Measurements from ENCODE around the gene NSUN5.

Gene NSUN5

GRCh38 chr7:73351447-73352167 is 43.0 kb upstream of the NSUN5 start:
- no peak for TF ChIP-seq CTCF (IDR thresholded peaks at IDR 0.05; ENCODE audit: control insufficient read depth, insufficient read depth, low read depth, low read length, missing control alignments)
- DNase-seq (ENCODE audit: low read depth) = no peak
- no peak overlapping the region for H3K4me3 ChIP-seq (ENCODE audit: control insufficient read depth, low read depth, low read length)

GRCh38 chr7:73350306-73351068 is 41.9 kb upstream of the NSUN5 start:
- no peak overlapping the region for H3K4me3 ChIP-seq (ENCODE audit: control insufficient read depth, low read depth, low read length)
- no peak for DNase-seq (ENCODE audit: low read depth)
- TF ChIP-seq CTCF (IDR thresholded peaks at IDR 0.05; ENCODE audit: control insufficient read depth, insufficient read depth, low read depth, low read length, missing control alignments) = no peak

- DNase-seq (ENCODE audit: low read depth) = no peak
- no peak for TF ChIP-seq CTCF (IDR thresholded peaks at IDR 0.05; ENCODE audit: control insufficient read depth, insufficient read depth, low read depth, low read length, missing control alignments)
- no peak overlapping the region for H3K4me3 ChIP-seq (ENCODE audit: control insufficient read depth, low read depth, low read length)
Measured at GRCh38 chr7:73349763-73350162, 41.1 kb upstream of the NSUN5 start.

GRCh38 chr7:73345951-73346350 is 37.3 kb upstream of the NSUN5 start:
- no peak overlapping the region for H3K4me3 ChIP-seq (ENCODE audit: control insufficient read depth, low read depth, low read length)
- DNase-seq (ENCODE audit: low read depth) = no peak
- no peak for TF ChIP-seq CTCF (IDR thresholded peaks at IDR 0.05; ENCODE audit: control insufficient read depth, insufficient read depth, low read depth, low read length, missing control alignments)

- no peak for TF ChIP-seq CTCF (IDR thresholded peaks at IDR 0.05; ENCODE audit: control insufficient read depth, insufficient read depth, low read depth, low read length, missing control alignments)
- no peak overlapping the region for H3K4me3 ChIP-seq (ENCODE audit: control insufficient read depth, low read depth, low read length)
- no peak for DNase-seq (ENCODE audit: low read depth)
Measured at GRCh38 chr7:73345538-73345937, 36.9 kb upstream of the NSUN5 start.

GRCh38 chr7:73343671-73344380 is 35.2 kb upstream of the NSUN5 start:
- TF ChIP-seq CTCF (IDR thresholded peaks at IDR 0.05; ENCODE audit: control insufficient read depth, insufficient read depth, low read depth, low read length, missing control alignments) = no peak
- no peak for DNase-seq (ENCODE audit: low read depth)

More at GRCh38 chr7:73343671-73344380, 35.2 kb upstream of the NSUN5 start:
- no peak overlapping the region for H3K4me3 ChIP-seq (ENCODE audit: control insufficient read depth, low read depth, low read length)

All from AG09309 (cell line).